CD4-positive, alpha-beta T cell treated with Interleukin-10 for 1 hour (primary cell): ENCODE results near the gene ZNF568.

Experiments used
- DNase-seq: peaks from one replicate; pipeline ENCODE4 v3.0.0-alpha.2; 2020

ZNF568 gene

GRCh38 chr19:37007587-37008220 lies 91.6 kb downstream of the ZNF568 start:
- peak; percentile 46 for DNase-seq

GRCh38 chr19:37009871-37010270 lies 93.7 kb downstream of the ZNF568 start:
- no peak for DNase-seq

GRCh38 chr19:37012093-37012745 lies 96.1 kb downstream of the ZNF568 start:
- no peak for DNase-seq

- no peak for DNase-seq
Measured at GRCh38 chr19:37014456-37014855, 98.3 kb downstream of the ZNF568 start.

GRCh38 chr19:37045140-37045539 lies 129.0 kb downstream of the ZNF568 start:
- no peak for DNase-seq
